Measurements from ENCODE around the gene MSX2. TPM values are rescaled to one million over a fixed set of nuclear protein-coding genes. Genes with fewer than 3 reads are reported as not detected.

The MSX2 gene
- total and polyA plus RNA-seq, 9 of the 15 experiments (the other 6 are each of a cell fraction or from before 2014, with no cell fraction given) = not detected

DNA sequence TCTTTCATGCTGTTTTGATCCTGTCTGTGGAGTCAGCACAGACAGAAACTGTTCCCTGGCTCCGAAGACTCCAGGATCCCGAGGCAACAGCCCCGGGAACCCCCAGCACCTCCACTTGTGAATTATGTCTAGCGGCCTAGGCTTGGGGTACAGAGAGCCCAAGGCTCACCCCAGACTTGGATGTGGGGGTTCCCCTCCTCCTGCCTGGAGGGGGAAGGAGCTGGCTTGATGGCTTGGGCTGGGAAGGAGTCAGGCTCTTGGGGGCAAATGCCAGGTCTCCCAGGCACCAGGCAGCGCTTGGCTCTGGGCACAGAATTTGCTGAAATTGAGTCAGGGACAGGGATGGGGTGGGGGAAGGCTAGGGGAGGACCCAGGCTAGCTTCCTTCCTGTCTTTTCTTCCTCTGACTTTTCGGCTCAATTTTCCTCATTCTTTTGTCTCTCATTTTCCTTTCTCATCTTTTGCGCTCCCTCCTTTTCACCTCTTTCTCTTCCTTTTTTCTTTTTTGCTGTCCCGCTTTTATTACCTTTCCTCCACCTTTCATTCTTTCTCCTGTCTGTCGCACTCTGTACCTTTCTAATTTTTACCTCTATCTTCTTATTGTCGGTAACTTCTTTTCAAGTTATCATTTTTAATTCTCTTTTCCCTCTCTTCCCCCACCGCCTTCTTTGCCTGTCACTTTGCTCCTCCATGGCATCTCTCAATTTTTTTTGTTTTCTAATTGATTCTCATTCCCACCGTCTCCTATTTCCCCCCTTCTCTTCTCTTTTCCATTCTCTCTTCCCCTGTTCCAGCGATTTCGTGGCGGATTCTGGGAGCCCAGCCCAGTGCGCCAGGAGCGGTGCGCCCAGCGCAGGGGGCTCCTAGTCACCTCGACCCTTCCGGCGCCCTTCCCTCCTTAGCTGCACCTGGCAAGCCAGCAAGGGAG is 10.5 kb downstream of the MSX2 start:
- no TSS peak for BruUV-seq (replicated peaks)
- no peak overlapping the region for H3K4me3 ChIP-seq

More for the DNA sequence above, 10.5 kb downstream of the MSX2 start:
- H4K20me1 ChIP-seq (replicated peaks; ENCODE audit: control insufficient read depth, insufficient read depth, low read length) = no peaks in the 10 kb centered on the region
- in situ Hi-C loops (cut with MboI) = loop anchor here (5.0 kb wide), 1 partner anchor 318 kb away; no protein-coding TSS in a partner anchor
- H3K27me3 ChIP-seq (ENCODE audit: control insufficient read depth in 2 of 2, insufficient read depth in 2 of 2, low read length in 2 of 2) = peaks cover 23 to 50% of the 10 kb centered on the region in 2 experiments; a peak in 4 of 5 replicates
- ChIA-PET POLR2A (no interaction called here), CTCF (ENCODE audit: low intra/inter-chr PET ratio) (no interaction called here)
- H3K4me2 ChIP-seq (ENCODE audit: insufficient read depth, low read length) = no peak overlapping the region
- TF ChIP-seq LARP7 (IDR thresholded peaks at IDR 0.05) = no peak
- no peak for TF ChIP-seq FOXK1 (CRISPR knock-in tag; IDR thresholded peaks at IDR 0.05; ENCODE audit: borderline replicate concordance)
- TF ChIP-seq SETDB1 (IDR thresholded peaks at IDR 0.05; ENCODE audit: low read length) = no peak
- TF ChIP-seq, protein P1, sequence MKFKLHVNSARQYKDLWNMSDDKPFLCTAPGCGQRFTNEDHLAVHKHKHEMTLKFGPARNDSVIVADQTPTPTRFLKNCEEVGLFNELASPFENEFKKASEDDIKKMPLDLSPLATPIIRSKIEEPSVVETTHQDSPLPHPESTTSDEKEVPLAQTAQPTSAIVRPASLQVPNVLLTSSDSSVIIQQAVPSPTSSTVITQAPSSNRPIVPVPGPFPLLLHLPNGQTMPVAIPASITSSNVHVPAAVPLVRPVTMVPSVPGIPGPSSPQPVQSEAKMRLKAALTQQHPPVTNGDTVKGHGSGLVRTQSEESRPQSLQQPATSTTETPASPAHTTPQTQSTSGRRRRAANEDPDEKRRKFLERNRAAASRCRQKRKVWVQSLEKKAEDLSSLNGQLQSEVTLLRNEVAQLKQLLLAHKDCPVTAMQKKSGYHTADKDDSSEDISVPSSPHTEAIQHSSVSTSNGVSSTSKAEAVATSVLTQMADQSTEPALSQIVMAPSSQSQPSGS (CRISPR knock-in tag; IDR thresholded peaks at IDR 0.05) = no peak
- TF ChIP-seq MAFK (IDR thresholded peaks at IDR 0.05; ENCODE audit: low read length) = no peak
- TF ChIP-seq NCOA1 (IDR thresholded peaks at IDR 0.05; ENCODE audit: low read depth) = no peak
- TF ChIP-seq ZBTB8A (IDR thresholded peaks at IDR 0.05; ENCODE audit: partially characterized antibody) = no peak
- TF ChIP-seq, protein P2, sequence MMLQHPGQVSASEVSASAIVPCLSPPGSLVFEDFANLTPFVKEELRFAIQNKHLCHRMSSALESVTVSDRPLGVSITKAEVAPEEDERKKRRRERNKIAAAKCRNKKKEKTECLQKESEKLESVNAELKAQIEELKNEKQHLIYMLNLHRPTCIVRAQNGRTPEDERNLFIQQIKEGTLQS (IDR thresholded peaks at IDR 0.05) = no peak
- TF ChIP-seq, protein P2 (CRISPR knock-in tag; conservative IDR thresholded peaks at IDR 0.05) = no peak
- no peak for TF ChIP-seq ZNF384 (IDR thresholded peaks at IDR 0.05; ENCODE audit: low read depth, low read length)
- TF ChIP-seq ZNF589 (CRISPR knock-in tag; IDR thresholded peaks at IDR 0.05; ENCODE audit: low read depth) = no peak
- H2AFZ ChIP-seq (ENCODE audit: low read depth, low read length) = no peak overlapping the region
- H3K4me1 ChIP-seq (replicated peaks in 1 of 2; ENCODE audit: control insufficient read depth in 2 of 2, insufficient read depth in 2 of 2, low read length in 2 of 2) = peaks cover 0 to 7% of the 10 kb centered on the region in 2 experiments; a peak in 2 of 5 replicates
- H3K9me3 ChIP-seq (replicated peaks; ENCODE audit: control insufficient read depth, insufficient read depth, low read depth, low read length) = no peaks in the 10 kb centered on the region
- intact Hi-C loops (cut with micrococcal nuclease) = no loop called here
- ATAC-seq (no peak), DNase-seq (ENCODE audit: extremely low read depth in 1 of 4, low spot score in 3 of 4) (no peak), FAIRE-seq (no peak)
- no peaks in the 10 kb centered on the region for H3K9me1 ChIP-seq (ENCODE audit: control insufficient read depth, insufficient read depth, low read length)
- no peaks in the 10 kb centered on the region for H3K36me3 ChIP-seq (ENCODE audit: control insufficient read depth, insufficient read depth, low read length)
- no peaks in the 10 kb centered on the region for H3K79me2 ChIP-seq (ENCODE audit: control insufficient read depth, insufficient read depth, low read length)
- WGBS (ENCODE audit: insufficient coverage, low coverage, missing lambda C conversion rate) = 10% methylated on average over 17 of the region's 22 CpGs
- H3K27ac ChIP-seq (ENCODE audit: extremely low read depth, low read depth, low read length) = no peak overlapping the region
- no peak overlapping the region for H3K9ac ChIP-seq (ENCODE audit: insufficient read depth in 1 of 2, low read depth in 2 of 2, low read length in 2 of 2)
